B cell (primary cell): ENCODE results near the gene GNAI2. TPM values are rescaled to one million over a fixed set of nuclear protein-coding genes. Genes with fewer than 3 reads are reported as not detected.

Experiments
- ATAC-seq: fragments of 200-7000 bp; cut with Tn5 transposase; one replicate; pipeline ENCODE4 v1.10.0; 2021; ENCODE audit warnings: low read depth, mild to moderate bottlenecking, moderate number of reproducible peaks, moderate library complexity
- CTCF ChIA-PET: fragments of 350-600 bp; sonication (Branson Sonifier 250); formaldehyde crosslinking; loops from one replicate; lab custom pipeline; 2021; ENCODE audit warnings: antibody characterized with exemption, inconsistent platforms; lab: Charles Lee
- POLR2A ChIA-PET: fragments of 350-600 bp; sonication (Branson Sonifier 250); formaldehyde crosslinking; loops from one replicate; lab custom pipeline; 2021; ENCODE audit warnings: antibody characterized with exemption; lab: Charles Lee
- DNase-seq: peaks from one replicate; pipeline ENCODE4 v3.0.0; 2013
- H2AFZ ChIP-seq: 2 replicates; pipeline ENCODE4 v1.6.1; 2012; ENCODE audit warnings: mild to moderate bottlenecking, low read depth, low read length; ENCODE audit not compliant: insufficient read depth, poor library complexity, severe bottlenecking
- H3K27ac ChIP-seq, 2 donors: 1 replicate in 1 of 2; 2 replicates in 1 of 2; pipeline ENCODE4 v1.5.1; 2012 to 2013; ENCODE audit warnings: low read length in 2 of 2, mild to moderate bottlenecking in 2 of 2, moderate library complexity in 1 of 2
- H3K27me3 ChIP-seq, 4 experiments: fragments of 200-600 bp in 1 of 4; sonication (generic) in 1 of 4; replicated peaks in 1 of 4; 1 replicate in 2 of 4; 2 replicates in 2 of 4; pipeline versions ENCODE4 v1.6.1 to v1.7.0; 2013 to 2016; ENCODE audit warnings: low read length in 3 of 4, mild to moderate bottlenecking in 2 of 4, mixed read lengths in 1 of 4, moderate library complexity in 1 of 4; ENCODE audit not compliant: insufficient read depth in 4 of 4, control insufficient read depth in 3 of 4; ENCODE audit errors: control extremely low read depth in 1 of 4
- H3K36me3 ChIP-seq, 2 experiments: replicated peaks in 1 of 2; 1 replicate in 1 of 2; 2 replicates in 1 of 2; pipeline versions ENCODE4 v1.6.1 to v1.7.1; 2013; ENCODE audit warnings: low read length in 1 of 2; ENCODE audit not compliant: insufficient read depth in 2 of 2, control insufficient read depth in 1 of 2; ENCODE audit errors: control extremely low read depth in 1 of 2, extremely low read depth in 1 of 2
- H3K4me1 ChIP-seq, 2 donors: fragments of 200-600 bp in 1 of 2; sonication (generic) in 1 of 2; 1 replicate in 1 of 2; 2 replicates in 1 of 2; pipeline versions ENCODE4 v1.5.1 to v1.6.1; 2013 to 2017; ENCODE audit warnings: low read length in 2 of 2; ENCODE audit not compliant: control insufficient read depth in 2 of 2, insufficient read depth in 2 of 2
- H3K4me2 ChIP-seq: replicated peaks from 2 replicates; pipeline ENCODE3; 2012; ENCODE audit warnings: mild to moderate bottlenecking, low read depth, low read length; ENCODE audit not compliant: poor library complexity, severe bottlenecking
- H3K4me3 ChIP-seq, 5 experiments: fragments of 200-600 bp in 1 of 5; sonication (generic) in 1 of 5; 1 replicate in 3 of 5; 2 replicates in 2 of 5; pipeline versions ENCODE4 v1.5.1 to v1.7.0; 2011 to 2016; ENCODE audit warnings: low read length in 4 of 5, mild to moderate bottlenecking in 4 of 5, low read depth in 2 of 5, control low read depth in 1 of 5, moderate library complexity in 1 of 5; ENCODE audit not compliant: insufficient read depth in 1 of 5; ENCODE audit errors: control extremely low read depth in 1 of 5, extremely low read depth in 1 of 5
- H3K79me2 ChIP-seq: fragments of 200-600 bp; sonication (generic); one replicate; pipeline ENCODE4 v1.6.0; 2016; ENCODE audit warnings: low read length; ENCODE audit not compliant: control insufficient read depth, insufficient read depth
- H3K9ac ChIP-seq: fragments of 200-600 bp; sonication (generic); 2 replicates; pipeline ENCODE4 v1.6.1; 2017; ENCODE audit warnings: mild to moderate bottlenecking, low read length, moderate library complexity
- H3K9me3 ChIP-seq, 3 donors: one replicate each; pipeline versions ENCODE4 v1.6.1 to v1.7.1; 2013; ENCODE audit warnings: low read length in 2 of 3; ENCODE audit not compliant: control insufficient read depth in 2 of 3, insufficient read depth in 1 of 3; ENCODE audit errors: control extremely low read depth in 1 of 3
- H4K20me1 ChIP-seq: 2 replicates; pipeline ENCODE4 v1.6.0; 2012; ENCODE audit warnings: mild to moderate bottlenecking, low read length; ENCODE audit not compliant: insufficient read depth, control insufficient read depth, poor library complexity, severe bottlenecking
- H3K27ac Mint-ChIP-seq: one replicate; pipeline ENCODE4 v1.8.0; 2021; ENCODE audit warnings: mixed read lengths
- H3K27me3 Mint-ChIP-seq: one replicate; pipeline ENCODE4 v1.8.0; 2021; ENCODE audit warnings: mixed read lengths
- H3K4me1 Mint-ChIP-seq: one replicate; pipeline ENCODE4 v1.8.0; 2021; ENCODE audit warnings: mixed read lengths
- H3K4me3 Mint-ChIP-seq: one replicate; pipeline ENCODE4 v1.8.0; 2021; ENCODE audit warnings: mixed read lengths
- H3K9me3 Mint-ChIP-seq: one replicate; pipeline ENCODE4 v1.8.0; 2022; ENCODE audit warnings: mixed read lengths; ENCODE audit not compliant: insufficient read depth
- EZH2 ChIP-seq: IDR thresholded peaks from 2 replicates; pipeline ENCODE4 v1.6.1; 2012; ENCODE audit warnings: borderline replicate concordance, low read depth, mild to moderate bottlenecking, moderate library complexity, low read length; ENCODE audit not compliant: insufficient read depth, poor library complexity, severe bottlenecking
- WGBS: methylation state at CpG from one replicate; pipeline ENCODE4 v1.1.5; 2013; ENCODE audit warnings: missing lambda C conversion rate; ENCODE audit not compliant: insufficient coverage; 5-methylcytosine and 5-hydroxymethylcytosine counted together
- intact Hi-C: fragments of 100-400 bp; cut with micrococcal nuclease; formaldehyde crosslinking; loops from one replicate; pipeline ENCODE4 v1.10.0; 2022
- polyA plus RNA-seq: library from polyadenylated mRNA; depleted of rRNA; stranded (reverse); fragments of >200 nt; gene quantifications from 2 replicates; pipeline ENCODE4 v1.2.3, GENCODE V29; 2012
- total RNA-seq, 2 donors: library from RNA; stranded (reverse); fragments of 120-200 nt in 1 of 2; gene quantifications; 1 replicate in 1 of 2; 2 replicates in 1 of 2; pipeline versions ENCODE4 v1.2.3 to v1.2.4, GENCODE V29; 2013 to 2022
- TF ChIP-seq, protein P1 (sequence below): fragments of 200-600 bp; IDR thresholded peaks from one replicate; pipeline ENCODE4 v1.8.0; 2022; ENCODE audit warnings: antibody characterized with exemption, mild to moderate bottlenecking

GNAI2 gene
- total and polyA plus RNA-seq, 2 donors (not counting 1 experiment from before 2014, with no cell fraction given) = 302 to 491 TPM

DNA sequence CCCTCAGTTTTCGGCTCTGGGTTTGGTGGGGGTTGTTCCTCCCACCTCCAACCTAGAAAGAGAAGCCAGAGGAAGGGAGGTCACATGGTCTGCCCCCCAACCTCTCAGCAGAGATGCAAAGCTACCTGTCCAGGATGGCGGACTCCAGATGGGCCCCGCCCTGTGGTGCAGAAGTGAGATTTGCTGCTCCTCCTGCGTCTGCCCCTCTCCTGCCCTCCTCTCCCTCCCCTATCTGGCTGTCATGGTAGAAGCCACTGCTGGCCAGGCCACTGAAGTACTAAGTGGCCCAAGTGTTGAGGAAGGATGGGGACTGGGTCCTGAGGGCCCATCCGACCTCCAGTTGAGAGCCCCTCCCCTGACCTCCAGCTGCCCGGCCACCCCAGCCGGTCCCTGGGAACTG, 30.8 kb downstream of the GNAI2 start:
- intact Hi-C loops = no loop called here
- WGBS = 75% methylated on average over 2 of the region's 7 CpGs
- Histone ChIP-seq H3K4me1 (no peaks in the 10 kb centered on the region), H3K9ac (no peak overlapping the region), H4K20me1 (no peaks in the 10 kb centered on the region), H3K4me3 (no peak overlapping the region), H2AFZ (no peak overlapping the region), H3K79me2 (no peaks in the 10 kb centered on the region), H3K27ac (no peak overlapping the region), H3K9me3 (no peaks in the 10 kb centered on the region), H3K36me3 (no peaks in the 10 kb centered on the region), H3K4me2 (no peak overlapping the region), H3K27me3 (peaks cover 0 to 34% (median 6%) of the 10 kb centered on the region in 4 experiments)
- TF ChIP-seq, protein P1, sequence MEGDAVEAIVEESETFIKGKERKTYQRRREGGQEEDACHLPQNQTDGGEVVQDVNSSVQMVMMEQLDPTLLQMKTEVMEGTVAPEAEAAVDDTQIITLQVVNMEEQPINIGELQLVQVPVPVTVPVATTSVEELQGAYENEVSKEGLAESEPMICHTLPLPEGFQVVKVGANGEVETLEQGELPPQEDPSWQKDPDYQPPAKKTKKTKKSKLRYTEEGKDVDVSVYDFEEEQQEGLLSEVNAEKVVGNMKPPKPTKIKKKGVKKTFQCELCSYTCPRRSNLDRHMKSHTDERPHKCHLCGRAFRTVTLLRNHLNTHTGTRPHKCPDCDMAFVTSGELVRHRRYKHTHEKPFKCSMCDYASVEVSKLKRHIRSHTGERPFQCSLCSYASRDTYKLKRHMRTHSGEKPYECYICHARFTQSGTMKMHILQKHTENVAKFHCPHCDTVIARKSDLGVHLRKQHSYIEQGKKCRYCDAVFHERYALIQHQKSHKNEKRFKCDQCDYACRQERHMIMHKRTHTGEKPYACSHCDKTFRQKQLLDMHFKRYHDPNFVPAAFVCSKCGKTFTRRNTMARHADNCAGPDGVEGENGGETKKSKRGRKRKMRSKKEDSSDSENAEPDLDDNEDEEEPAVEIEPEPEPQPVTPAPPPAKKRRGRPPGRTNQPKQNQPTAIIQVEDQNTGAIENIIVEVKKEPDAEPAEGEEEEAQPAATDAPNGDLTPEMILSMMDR = no peak
- no peak for TF ChIP-seq EZH2
- no peak for ATAC-seq
- ChIA-PET POLR2A (no interaction called here), CTCF (interaction anchor here (1.4 to 2.4 kb wide), 4 partner anchors 8 to 73 kb away, joined by 4 to 12 read pairs (median 5); no protein-coding TSS in a partner anchor)
- Mint-ChIP-seq H3K27me3 (peaks cover 17% of the 10 kb centered on the region), H3K4me3 (no peak overlapping the region), H3K27ac (no peak overlapping the region), H3K4me1 (no peaks in the 10 kb centered on the region), H3K9me3 (no peaks in the 10 kb centered on the region)
- no peak for DNase-seq

DNA sequence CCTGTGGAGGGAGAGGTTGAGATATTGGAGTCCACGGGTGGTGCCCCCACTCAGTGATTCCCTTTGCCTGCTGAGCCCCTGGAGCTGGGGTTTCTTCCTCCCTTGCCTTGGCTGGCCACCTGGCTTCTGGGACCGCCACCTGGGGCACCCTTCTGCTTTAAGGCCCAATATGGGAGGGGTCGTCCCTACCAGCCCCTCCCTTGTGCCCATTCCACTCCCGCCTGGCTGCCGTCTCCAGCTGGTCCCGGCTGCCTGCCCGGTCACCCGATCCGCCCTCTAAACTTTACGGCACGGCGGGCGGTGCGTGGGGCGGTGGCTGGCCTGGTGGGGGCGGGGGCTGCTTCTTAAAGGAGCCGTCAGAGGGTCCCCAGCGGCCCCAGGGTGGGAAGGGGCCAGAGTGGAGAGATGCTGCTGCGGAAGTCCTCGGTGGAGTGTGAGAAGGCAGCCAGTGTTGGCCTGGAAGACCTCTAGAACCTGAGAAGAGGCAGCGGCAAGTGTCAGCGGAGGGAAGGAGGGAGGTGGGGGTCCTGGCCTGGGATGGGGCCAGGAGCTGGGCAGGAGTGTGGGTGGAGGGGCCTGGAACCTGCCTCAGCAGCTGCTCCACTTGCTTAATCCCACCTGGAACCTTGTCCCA, 31.4 kb downstream of the GNAI2 start:
- 15% methylated on average over 20 of the region's 22 CpGs for WGBS
- Histone ChIP-seq H3K79me2 (no peaks in the 10 kb centered on the region), H3K4me2 (no peak overlapping the region), H3K27me3 (peaks cover 0 to 34% (median 6%) of the 10 kb centered on the region in 4 experiments), H3K4me1 (no peaks in the 10 kb centered on the region), H3K9ac (no peak overlapping the region), H2AFZ (no peak overlapping the region), H3K4me3 (no peak overlapping the region), H3K27ac (no peak overlapping the region), H3K36me3 (no peaks in the 10 kb centered on the region), H4K20me1 (no peaks in the 10 kb centered on the region), H3K9me3 (no peaks in the 10 kb centered on the region)
- Mint-ChIP-seq H3K4me3 (no peak overlapping the region), H3K9me3 (no peaks in the 10 kb centered on the region), H3K4me1 (no peaks in the 10 kb centered on the region), H3K27ac (no peak overlapping the region), H3K27me3 (peaks cover 17% of the 10 kb centered on the region)
- ChIA-PET CTCF (interaction anchor here (1.1 to 2.4 kb wide), 5 partner anchors 8 to 75 kb away, joined by 3 to 12 read pairs (median 4); no protein-coding TSS in a partner anchor), POLR2A (no interaction called here)
- TF ChIP-seq, protein P1 = no peak
- TF ChIP-seq EZH2 = no peak
- intact Hi-C loops = no loop called here
- ATAC-seq (no peak), DNase-seq (no peak)
